BJ (cell line): ENCODE measurements around the gene ALG1. TPM values are rescaled to one million over a fixed set of nuclear protein-coding genes. Genes with fewer than 3 reads are reported as not detected.

Experiments used
- CTCF ChIA-PET: fragments of 350-600 bp; formaldehyde crosslinking; extraction: SDS; loops from one replicate; lab custom pipeline; 2021; ENCODE audit warnings: antibody characterized with exemption, inconsistent platforms; lab: Yijun Ruan, JAX
- POLR2A ChIA-PET: fragments of 300-600 bp; sonication (Branson Sonifier 250); formaldehyde crosslinking; extraction: SDS; loops from one replicate; lab custom pipeline; 2021; ENCODE audit warnings: antibody characterized with exemption; lab: Charles Lee
- DNase-seq: peaks from one replicate; pipeline ENCODE4 v3.0.0-alpha.2; 2011; ENCODE audit warnings: low read depth
- H3K27me3 ChIP-seq: 2 replicates; pipeline ENCODE4 v1.6.0; 2011; ENCODE audit warnings: low read length; ENCODE audit not compliant: control insufficient read depth, insufficient read depth
- H3K36me3 ChIP-seq: 2 replicates; pipeline ENCODE4 v1.5.1; 2011; ENCODE audit warnings: low read length; ENCODE audit not compliant: control insufficient read depth, insufficient read depth
- H3K4me3 ChIP-seq: 2 replicates; pipeline ENCODE4 v1.5.1; 2011; ENCODE audit warnings: low read depth, mild to moderate bottlenecking, control low read depth, low read length
- CTCF ChIP-seq: IDR thresholded peaks from 2 replicates; pipeline ENCODE4 v1.5.1; 2011; ENCODE audit warnings: low read depth, mild to moderate bottlenecking, control low read depth, inconsistent platforms, low read length, moderate library complexity; ENCODE audit not compliant: insufficient read depth
- polyA plus RNA-seq: library from polyadenylated mRNA; depleted of rRNA; stranded (reverse); fragments of >200 nt; gene quantifications from 2 replicates; pipeline ENCODE4 v1.2.3, GENCODE V29; 2011

The ALG1 gene
- polyA plus RNA-seq, 1 experiment, result 63.1 TPM

GRCh38 chr16:5062790-5063765 is 8.6 kb upstream of the ALG1 start:
- Histone ChIP-seq H3K36me3 (no peaks in the 10 kb centered on the region), H3K27me3 (peaks cover 2% of the 10 kb centered on the region), H3K4me3 (no peak overlapping the region)
- CTCF ChIA-PET, result interaction anchor here (0.6 to 0.8 kb wide), 2 partner anchors 29 to 439 kb away, joined by 3 read pairs; partner anchors contain the start of gene MGRN1
- TF ChIP-seq CTCF, result no peak
- DNase-seq, result no peak
- POLR2A ChIA-PET, result no interaction called here

GRCh38 chr16:5064915-5065314 is 6.7 kb upstream of the ALG1 start:
- ChIA-PET POLR2A (interaction anchor here (0.6 kb wide), 1 partner anchor 31 kb away, joined by 3 read pairs; the partner anchor contains the start of gene NAGPA), CTCF (no interaction called here)
- Histone ChIP-seq H3K27me3 (peaks cover 2% of the 10 kb centered on the region), H3K36me3 (no peaks in the 10 kb centered on the region), H3K4me3 (no peak overlapping the region)
- no peak for DNase-seq
- no peak for TF ChIP-seq CTCF

DNA sequence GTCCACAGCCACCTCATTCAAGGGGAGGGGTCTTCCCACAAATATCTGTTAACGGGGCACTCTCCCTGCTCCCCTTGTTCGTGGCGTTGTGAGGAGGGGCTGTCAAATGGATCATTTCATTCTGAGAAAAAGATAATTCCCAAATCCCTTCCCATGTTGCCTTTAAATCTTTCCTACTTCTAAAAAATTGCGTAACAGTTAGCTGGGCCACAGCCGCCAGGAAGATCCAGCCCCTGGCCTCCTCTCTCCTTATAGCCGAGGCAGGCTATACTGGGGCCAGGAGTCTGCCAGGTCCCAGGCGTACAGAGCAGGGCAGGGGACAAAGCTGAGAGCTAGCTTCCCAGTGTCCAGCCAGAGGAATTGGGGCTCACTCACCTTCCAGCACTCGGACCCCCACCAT is 6.3 kb upstream of the ALG1 start:
- Histone ChIP-seq H3K27me3 (peaks cover 2% of the 10 kb centered on the region), H3K36me3 (no peaks in the 10 kb centered on the region), H3K4me3 (no peak overlapping the region)
- no peak for DNase-seq
- POLR2A ChIA-PET, result interaction anchor here (0.6 kb wide), 1 partner anchor 32 kb away, joined by 3 read pairs; the partner anchor contains the start of gene NAGPA
- TF ChIP-seq CTCF, result no peak
- CTCF ChIA-PET, result no interaction called here

GRCh38 chr16:5065813-5066212 is 5.8 kb upstream of the ALG1 start, which contains the start of gene C16orf89:
Gene C16orf89 (minus strand): TSS chr16:5065956. CDS start chr16:5065908, 48 bp downstream.
- ChIA-PET POLR2A (no interaction called here), CTCF (no interaction called here)
- DNase-seq, result no peak
- Histone ChIP-seq H3K4me3 (no peak within 1 kb of the TSS), H3K36me3 (no peaks in the 10 kb centered on the region), H3K27me3 (peaks cover 2% of the 10 kb centered on the region)
- no peak for TF ChIP-seq CTCF

DNA sequence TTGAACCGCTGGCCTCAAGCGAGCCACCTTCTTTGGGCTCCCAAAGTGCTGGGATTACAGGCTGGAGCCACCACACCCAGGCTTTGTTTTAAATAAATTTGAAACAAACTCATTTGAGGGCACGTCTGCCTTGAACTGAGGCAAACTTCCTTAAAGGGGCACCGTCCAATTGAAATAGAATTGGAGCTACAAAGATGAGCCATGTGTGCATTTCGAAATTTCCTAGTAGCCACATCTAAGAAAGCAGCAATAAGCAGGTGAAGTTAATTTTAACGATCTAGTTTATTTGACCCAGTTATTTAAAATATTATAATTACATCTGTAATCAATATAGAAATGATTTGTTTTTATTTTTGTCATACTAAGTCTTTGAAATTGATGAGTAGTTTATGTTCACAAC is 5.1 kb upstream of the ALG1 start:
- DNase-seq, result no peak
- ChIA-PET CTCF (interaction anchor here (1.0 kb wide), 1 partner anchor 10 kb away, joined by 5 read pairs; no protein-coding TSS in a partner anchor), POLR2A (no interaction called here)
- Histone ChIP-seq H3K27me3 (peaks cover 2% of the 10 kb centered on the region), H3K4me3 (no peak overlapping the region), H3K36me3 (no peaks in the 10 kb centered on the region)
- no peak for TF ChIP-seq CTCF
